NCI-H128 (cell line): ENCODE data around the gene SHPK.
A peak's percentile ranks its signal among the peaks of the same experiment; 100 is the strongest.

Experiments
- DNase-seq: peaks from one replicate; lab custom pipeline; 2025; ENCODE audit not compliant: unreplicated experiment; lab: John Stamatoyannopoulos, UW

The SHPK gene, protein sequence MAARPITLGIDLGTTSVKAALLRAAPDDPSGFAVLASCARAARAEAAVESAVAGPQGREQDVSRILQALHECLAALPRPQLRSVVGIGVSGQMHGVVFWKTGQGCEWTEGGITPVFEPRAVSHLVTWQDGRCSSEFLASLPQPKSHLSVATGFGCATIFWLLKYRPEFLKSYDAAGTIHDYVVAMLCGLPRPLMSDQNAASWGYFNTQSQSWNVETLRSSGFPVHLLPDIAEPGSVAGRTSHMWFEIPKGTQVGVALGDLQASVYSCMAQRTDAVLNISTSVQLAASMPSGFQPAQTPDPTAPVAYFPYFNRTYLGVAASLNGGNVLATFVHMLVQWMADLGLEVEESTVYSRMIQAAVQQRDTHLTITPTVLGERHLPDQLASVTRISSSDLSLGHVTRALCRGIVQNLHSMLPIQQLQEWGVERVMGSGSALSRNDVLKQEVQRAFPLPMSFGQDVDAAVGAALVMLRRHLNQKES

DNA sequence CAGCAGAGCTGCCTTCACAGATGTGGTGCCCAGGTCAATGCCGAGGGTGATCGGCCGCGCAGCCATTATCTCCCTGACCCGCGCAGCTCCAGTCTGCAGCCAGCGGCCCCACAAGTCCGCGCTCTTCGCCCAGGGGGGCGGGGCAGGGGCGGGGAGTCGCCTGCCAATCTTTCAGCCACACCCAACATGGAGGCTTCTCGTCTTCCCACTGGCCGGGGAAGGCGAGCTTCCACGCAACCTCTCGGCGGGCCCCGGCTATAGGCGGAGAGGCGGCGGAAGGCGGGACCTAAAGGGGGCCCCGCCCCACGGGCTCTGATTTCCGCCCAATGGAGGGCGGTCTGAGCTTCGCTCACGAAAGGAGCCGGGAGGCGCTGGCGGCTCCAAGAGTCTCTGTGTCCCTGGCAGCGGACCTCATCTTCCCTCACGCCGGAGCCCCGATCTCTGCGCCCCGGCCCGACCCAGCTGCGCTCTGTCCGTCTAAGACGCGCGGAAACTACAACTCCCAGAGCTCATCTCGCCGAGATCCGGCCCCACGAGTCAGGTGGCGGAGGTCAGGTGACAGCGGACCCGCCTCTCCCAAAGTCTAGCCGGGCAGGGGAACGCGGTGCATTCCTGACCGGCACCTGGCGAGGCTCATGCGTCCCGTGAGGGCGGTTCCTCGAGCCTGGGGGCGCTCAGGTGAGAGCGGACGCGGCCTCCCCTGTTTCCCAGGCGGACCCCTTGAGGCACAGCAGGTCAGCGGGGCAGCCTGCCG lies at the start of gene SHPK, which contains the start of gene CTNS:
SHPK (minus strand) TSS at position 97 of the 754 bp plus-strand sequence; CDS start at position 66, 31 bp downstream.
CTNS (plus strand) TSS at position 607 of the 754 bp plus-strand sequence. CDS start 3,447 bp downstream, outside the sequence.
- DNase-seq: peak; percentile 78

- DNase-seq: no peak
Measured at GRCh38 chr17:3685174-3685573, 49.1 kb upstream of the SHPK start.

- no peak for DNase-seq
Measured at GRCh38 chr17:3683054-3683511, 47.0 kb upstream of the SHPK start.

DNA sequence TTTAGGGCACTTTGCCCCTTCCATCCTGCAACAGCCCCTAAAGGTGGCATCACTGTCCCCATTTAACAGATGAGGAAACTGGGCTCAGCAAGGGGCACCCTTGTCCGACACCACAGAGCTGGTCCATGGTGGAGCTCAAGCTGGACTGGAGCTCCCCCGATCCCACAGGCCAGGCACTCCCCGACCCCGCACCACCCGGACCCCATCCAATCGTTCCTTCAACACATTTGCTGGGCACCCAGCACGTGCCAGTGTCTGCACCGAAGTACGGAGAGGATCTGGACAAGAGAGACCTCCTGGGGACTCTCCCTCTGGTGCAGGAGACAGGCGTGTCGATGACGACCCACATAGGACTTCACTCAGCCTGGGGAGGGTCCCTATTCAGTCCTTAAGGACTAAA lies 46.0 kb upstream of the SHPK start:
- DNase-seq: no peak

DNA sequence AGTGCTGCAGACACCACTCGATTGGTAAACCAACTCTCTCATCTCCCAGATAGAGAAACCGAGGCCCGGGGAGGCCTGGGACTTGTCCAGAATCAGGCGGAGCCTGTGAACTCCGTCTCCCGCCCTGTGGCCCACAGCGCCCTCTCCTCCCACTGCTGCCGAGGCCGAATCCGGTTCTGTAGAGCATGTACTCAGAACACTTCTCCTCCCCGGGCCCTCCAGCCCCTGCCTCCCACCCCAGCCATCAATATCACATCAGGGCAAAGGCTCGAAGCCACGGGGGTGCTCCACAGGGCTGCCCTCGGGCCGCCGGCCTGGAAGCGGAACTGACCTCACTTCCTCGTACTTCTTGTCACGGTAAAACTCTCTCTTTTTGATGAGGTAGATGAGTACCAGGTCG lies 45.5 kb upstream of the SHPK start:
- DNase-seq: no peak

DNA sequence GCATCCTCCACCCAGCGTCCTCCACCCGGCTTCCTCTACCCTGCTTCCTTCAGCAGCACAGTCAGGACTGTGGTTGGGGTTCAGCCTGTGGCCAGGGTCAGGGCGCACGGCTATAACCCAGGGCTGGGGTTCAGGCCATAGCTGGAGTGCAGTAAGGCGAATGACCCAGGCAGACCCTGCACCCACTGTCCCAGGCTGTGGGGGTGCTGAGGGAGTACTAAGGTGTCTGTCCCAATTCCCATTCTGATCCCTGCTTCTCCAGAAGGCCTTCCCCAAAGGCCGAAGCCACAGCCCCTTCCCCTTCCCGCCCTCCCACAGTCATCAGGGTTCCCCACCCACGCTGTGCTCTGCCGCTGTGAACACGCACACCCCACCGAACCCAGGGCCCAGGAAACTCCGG lies 45.0 kb upstream of the SHPK start:
- DNase-seq: no peak

DNA sequence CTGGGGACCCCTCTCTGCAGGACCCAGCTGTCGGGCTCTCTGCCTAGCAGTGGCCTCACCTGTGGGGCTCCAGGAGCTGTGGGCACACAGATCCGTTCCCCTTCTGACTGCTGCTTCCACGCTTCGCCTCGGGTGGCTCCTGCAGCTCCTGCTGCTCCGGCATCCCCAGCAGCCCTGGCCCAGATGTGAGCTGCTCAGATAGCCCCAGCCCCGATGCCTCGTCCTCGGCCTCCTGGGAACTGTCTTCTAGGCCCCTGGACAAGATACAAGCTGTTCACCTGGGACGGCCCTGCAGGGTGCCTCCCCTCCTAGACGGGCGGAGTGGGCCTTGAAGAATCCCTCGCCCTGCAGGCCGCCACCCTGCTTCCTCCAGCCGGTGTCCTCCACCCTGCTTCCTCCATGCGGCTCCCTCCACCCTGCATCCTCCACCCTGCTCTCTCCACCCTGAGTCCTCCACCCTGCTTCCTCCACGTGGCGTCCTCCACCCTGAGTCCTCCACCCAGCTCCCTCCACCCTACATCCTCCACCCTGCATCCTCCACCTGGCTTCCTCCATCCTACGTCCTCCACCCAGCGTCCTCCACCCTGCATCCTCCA lies 43.6 kb upstream of the SHPK start:
- DNase-seq: no peak

DNA sequence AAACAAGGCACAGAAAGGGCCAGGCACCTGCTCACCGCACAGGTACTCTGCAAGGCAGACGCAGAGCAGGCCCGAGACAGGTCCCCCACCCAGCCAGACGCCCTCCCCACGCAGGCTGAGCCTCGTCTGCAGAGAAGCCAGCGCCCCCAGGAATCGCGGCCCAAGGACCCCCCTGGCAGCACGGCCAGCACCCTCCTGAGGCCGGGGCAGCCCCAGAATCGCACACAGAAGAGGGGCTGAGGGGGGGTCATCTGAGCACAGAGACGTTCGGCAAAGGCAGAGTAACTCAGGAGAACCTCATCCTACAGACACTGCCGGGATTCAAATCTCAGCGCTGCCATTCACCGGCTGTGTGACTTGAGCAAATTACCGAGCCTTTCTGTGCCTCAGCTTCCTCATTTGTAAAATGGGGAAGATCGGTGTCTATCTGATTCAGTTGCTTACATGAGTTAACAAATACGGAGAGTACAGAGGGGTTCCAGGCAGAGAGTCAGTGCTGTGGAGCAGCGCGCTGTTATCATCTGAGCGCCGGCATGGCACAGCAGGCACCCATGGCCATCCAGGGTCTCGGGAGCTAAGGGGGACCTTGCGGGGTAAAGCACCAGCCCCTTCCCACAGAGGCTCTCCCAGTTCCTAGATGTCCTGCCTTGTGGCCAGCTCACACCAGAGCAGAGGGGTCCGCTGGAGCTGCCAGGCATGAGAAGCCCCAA lies 42.9 kb upstream of the SHPK start:
- no peak for DNase-seq

- DNase-seq: no peak
Measured at GRCh38 chr17:3678095-3678820, 42.2 kb upstream of the SHPK start.

- no peak for DNase-seq
Measured at GRCh38 chr17:3675886-3676285, 39.8 kb upstream of the SHPK start.

GRCh38 chr17:3672571-3672970 lies 36.5 kb upstream of the SHPK start:
- no peak for DNase-seq

GRCh38 chr17:3669548-3669947 lies 33.5 kb upstream of the SHPK start:
- DNase-seq: no peak

- DNase-seq: no peak
Measured at GRCh38 chr17:3669085-3669347, 33.0 kb upstream of the SHPK start.

- DNase-seq: peak; percentile 86
Measured at GRCh38 chr17:3668279-3669084, 32.4 kb upstream of the SHPK start, which contains the start of the genes EMC6 and TAX1BP3. TSS of gene EMC6 (plus strand) at chr17:3668812. CDS start at chr17:3669147, 335 bp downstream. TSS of gene TAX1BP3 (minus strand) at chr17:3668578. CDS start at chr17:3668526, 52 bp downstream.

GRCh38 chr17:3667366-3668278 lies 31.6 kb upstream of the SHPK start:
- no peak for DNase-seq

DNA sequence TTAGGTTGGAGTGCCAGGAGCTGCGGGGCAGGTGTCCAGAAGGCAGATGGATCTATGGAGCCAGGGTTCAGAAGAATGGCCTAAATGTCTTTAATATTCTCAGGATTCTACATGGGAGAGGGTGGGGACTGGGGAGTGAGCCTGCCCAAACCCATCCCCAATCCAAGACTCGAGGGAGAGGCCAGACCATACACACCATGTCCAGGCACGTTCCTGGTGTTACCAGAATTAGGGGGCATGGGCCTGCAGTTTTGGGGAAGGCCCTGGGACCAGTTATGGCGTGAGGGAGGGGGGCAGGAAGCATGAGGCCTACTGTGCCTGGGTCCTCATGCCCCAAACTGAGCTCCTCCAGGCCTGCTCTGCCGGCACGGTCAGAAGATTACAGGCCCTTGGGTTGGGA lies 30.5 kb upstream of the SHPK start:
- no peak for DNase-seq

- no peak for DNase-seq
Measured at GRCh38 chr17:3665834-3666233, 29.8 kb upstream of the SHPK start.
